ENCODE measurements around the gene LRP1B.

DNA sequence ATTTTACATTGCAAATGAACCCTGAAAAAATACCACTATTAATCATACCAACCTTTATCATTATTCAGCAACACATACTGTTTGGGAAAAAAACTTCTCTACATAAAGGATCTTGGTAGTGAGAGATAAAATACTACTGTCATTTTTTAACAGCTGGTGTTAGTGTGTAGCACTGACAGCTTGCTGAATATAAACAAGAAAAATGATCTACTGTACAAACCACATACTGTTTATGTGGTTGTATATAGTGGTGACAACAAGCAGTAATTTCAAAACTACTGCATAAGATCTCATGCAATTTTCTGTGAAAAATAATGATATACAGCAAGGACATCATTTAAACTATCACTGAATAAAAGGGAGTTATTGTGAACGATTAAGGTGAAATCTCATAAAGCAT is 601.2 kb downstream of the LRP1B start:
- no peak for TF ChIP-seq POLR2A (IDR thresholded peaks at IDR 0.05)
- TF ChIP-seq POLR2AphosphoS5 (IDR thresholded peaks at IDR 0.05; ENCODE audit: insufficient read depth in 1 of 2, low read depth in 1 of 2), result no peak
- no peak for TF ChIP-seq CTCF (IDR thresholded peaks at IDR 0.05)

Data from vagina (tissue), 2 donors.